NCI-H128 (cell line): Measurements from ENCODE around the gene LUC7L.
"Not testable (repeated sequence)": the region's sequence is repeated elsewhere in the genome, so short reads cannot be mapped to it uniquely, and the experiment has no call there.

Experiments used
- DNase-seq: peaks from one replicate; lab custom pipeline; 2025; ENCODE audit not compliant: unreplicated experiment; lab: John Stamatoyannopoulos, UW

LUC7L gene

DNA sequence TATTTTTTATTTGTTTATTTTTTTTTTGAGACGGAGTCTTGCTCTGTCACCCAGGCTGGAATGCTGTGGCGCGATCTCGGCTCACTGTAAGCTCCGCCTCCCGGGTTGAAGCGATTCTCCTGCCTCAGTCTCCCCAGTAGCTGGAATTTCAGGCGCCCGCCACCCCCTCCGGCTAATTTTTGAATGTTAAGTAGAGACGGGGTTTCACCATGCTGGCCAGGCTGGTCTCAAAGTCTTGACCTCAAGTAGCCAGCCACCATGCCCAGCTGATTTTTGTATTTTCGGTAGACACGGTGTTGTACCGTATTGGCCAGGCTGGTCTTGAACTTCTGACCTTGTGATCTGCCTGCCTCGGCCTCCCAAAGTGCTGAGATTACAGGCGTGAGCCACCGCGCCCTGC, 1.1 kb upstream of the LUC7L start:
- DNase-seq: not testable (repeated sequence)

GRCh38 chr16:229731-230281, 557 bp upstream of the LUC7L start:
- no peak for DNase-seq

- no peak for DNase-seq
These were observed 948 bp downstream of the LUC7L start for GRCh38 chr16:228151-228851.

- no peak for DNase-seq
These were observed 9.2 kb downstream of the LUC7L start for GRCh38 chr16:220021-220420.

DNA sequence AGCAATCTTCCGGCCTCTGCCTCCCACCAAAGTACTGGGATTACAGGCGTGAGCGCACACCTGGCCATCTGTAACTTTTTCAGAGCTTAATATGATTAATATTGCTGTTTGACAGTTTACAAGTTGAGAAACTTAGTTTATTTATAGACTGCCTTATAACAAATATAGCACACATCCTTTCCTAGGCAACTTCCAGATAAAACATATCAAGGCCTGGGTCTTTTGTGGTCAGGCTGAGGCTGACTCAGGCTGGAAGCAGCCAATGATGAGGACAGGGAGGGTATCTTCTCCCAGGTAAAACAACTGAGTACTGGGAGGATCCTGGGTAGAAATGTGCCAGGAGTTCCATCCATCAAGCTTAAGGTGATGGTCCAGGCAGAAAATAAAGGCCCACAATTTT, 16.2 kb downstream of the LUC7L start:
- DNase-seq: no peak

DNA sequence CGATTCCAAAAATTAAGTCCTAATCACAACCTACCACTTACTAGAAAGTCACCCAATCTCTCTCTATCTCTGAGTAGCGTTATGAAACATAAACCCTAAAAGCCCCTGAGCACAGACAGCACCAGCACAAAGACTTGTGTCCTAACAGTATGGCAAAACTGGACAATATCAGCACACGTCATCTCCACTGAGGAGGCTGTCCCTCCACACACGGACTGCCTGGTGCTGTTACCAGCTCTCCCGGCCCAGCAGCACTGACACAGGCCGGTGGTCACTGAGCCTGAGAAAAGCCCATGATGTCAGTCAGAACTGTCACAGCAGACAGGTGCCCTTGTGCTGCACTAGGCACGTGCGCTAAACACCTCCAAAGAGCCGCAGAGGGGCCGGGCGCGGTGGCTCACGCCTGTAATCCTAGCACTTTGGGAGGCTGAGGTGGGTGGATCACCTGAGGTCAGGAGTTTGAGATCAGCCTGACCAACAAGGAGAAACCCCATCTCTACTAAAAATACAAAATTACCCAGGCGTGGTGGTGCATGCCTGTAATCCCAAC, 17.5 kb downstream of the LUC7L start:
- DNase-seq: not testable (repeated sequence)

DNA sequence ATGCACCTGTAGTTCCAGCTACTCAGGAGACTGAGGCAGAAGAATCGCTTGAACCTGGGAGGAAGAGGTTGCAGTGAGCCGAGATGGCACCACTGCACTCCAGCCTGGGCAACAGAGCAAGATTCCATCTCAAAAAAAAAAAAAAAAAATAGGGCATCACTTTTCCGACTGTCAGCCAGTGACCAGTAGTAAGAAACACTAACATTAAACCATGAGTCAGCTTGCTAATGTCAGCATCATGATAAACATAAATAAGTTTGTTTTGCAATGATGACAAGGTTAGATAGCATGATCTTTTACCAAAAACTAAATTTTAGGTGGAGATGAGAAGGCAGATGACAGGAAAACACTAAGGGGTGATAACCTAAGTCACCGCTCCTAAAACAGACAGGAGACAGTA, 19.9 kb downstream of the LUC7L start:
- DNase-seq: not testable (repeated sequence)

DNA sequence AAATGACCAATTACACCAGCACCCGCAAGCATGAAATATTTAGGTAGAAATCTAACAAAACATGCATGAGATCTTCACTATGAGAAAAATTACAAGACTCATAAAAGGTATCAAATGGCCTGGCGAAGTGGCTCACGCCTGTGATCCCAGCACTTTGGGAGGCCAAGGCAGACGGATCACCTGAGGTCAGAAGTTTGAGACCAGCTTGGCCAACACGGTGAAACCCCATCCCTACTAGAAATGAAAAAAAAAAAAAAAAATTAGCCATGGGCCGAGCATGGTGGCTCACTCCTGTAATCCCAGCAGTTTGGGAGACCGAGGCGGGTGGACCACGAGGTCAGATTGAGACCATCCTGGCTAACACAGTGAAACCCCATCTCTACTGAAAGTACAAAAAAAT, 25.2 kb downstream of the LUC7L start:
- not testable (repeated sequence) for DNase-seq

GRCh38 chr16:203246-203645, 26.0 kb downstream of the LUC7L start:
- DNase-seq: no peak

- DNase-seq: no peak
These were observed 28.9 kb downstream of the LUC7L start for GRCh38 chr16:200388-200787.

GRCh38 chr16:194516-194915, 34.7 kb downstream of the LUC7L start:
- no peak for DNase-seq

DNA sequence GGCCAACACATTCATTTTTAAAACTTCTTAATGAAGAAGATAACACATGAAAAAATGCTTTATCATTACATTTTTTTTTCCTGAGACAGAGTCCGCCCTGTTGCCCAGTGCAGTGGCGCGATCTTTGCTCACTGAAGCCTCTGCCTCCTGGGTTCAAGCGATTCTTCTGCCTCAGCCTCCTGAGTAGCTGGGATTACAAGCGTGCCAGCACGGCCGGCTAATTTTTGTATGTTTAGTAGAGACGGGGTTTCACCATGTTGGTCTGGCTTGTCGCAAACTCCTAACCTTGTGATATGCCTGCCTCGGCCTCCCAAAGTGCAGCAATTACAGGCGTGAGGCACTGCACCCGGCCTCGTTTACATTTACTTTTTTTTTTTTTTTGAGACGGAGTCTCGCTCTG, 35.8 kb downstream of the LUC7L start:
- DNase-seq: no peak

DNA sequence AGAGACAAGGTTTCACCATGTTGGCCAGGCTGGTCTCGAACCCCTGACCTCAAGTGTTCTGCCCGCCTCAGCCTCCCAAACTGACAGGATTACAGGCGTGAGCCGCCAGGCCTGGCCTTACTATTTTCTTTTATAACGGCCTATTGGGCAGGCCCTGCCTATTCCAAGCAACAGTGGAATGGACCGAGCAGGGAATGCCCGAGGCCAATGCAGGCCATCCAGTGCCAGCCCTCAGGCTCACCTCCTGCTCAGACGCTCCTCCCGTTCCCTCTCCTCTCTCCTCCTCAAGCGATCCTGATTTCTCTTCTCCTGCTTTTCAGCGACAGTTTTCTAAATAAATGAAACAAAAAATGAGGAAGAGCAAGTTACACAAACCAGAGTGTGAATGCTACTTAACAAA, 36.6 kb downstream of the LUC7L start:
- no peak for DNase-seq

DNA sequence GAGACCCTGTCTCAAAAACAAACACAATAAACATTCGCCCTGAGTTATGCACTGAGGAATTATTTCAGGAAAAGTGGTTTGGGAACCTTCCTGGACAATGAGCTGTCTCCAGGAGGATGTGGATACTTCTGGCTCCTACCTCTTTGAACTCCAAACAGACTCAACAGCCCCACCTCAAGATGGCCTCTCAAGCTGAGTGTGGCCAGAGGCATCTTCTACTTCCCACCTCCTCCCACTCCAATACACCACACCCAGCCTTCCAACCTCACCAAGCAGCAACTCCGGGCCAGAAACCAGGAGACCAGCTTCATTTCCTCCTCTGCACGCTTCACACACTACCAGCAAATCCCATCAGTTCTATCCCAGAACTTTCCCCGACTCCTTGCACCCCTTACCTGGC, 37.4 kb downstream of the LUC7L start:
- DNase-seq: no peak

- DNase-seq: no peak
These were observed 39.6 kb downstream of the LUC7L start for GRCh38 chr16:189604-190186.

- no peak for DNase-seq
These were observed 40.6 kb downstream of the LUC7L start for GRCh38 chr16:188674-189073.

- DNase-seq: no peak
These were observed 41.9 kb downstream of the LUC7L start for GRCh38 chr16:187330-187729.

DNA sequence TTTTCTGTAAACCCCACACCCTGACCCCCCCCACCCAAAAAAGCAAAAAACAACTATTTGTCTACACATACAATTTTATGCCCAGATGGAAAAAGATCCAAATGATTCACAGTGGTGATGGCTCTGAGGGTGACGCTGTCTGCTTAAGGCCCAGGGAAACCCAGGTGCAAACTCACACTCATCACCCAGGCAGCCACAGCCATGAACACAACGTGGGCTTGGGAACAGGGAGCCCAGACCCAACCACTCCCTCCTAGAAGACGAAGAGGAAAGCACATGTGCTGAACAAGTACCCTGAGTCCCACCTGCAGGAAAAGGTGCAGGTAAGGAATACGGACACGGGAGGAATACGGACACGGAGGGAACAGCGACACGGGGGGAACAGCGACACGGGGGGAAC, 43.6 kb downstream of the LUC7L start:
- DNase-seq: no peak

- no peak for DNase-seq
These were observed 44.0 kb downstream of the LUC7L start for GRCh38 chr16:185213-185612.

DNA sequence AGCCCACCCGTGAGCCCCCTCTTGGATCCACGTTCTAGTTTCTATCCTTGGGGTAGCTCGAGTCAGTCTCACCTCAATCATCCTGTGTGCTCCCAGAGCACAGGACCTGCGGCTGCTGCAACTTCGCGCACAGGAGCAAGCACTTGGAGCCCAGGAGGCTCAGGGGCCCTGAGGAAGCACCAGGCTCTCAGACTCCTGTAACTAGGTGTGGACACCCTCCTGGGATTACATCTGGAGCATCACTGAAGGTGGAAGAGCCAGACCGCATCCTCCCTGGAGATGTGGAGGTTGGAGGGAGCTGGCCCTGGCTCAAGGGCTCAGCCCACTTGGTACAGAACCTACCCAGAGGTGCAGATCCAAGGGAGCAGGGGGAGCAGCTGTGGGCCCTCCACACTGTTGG, 46.2 kb downstream of the LUC7L start:
- no peak for DNase-seq

- no peak for DNase-seq
These were observed 47.7 kb downstream of the LUC7L start for GRCh38 chr16:181565-182021.
